ENCODE measurements around the gene DCPS.
"Not testable (repeated sequence)": the region's sequence is repeated elsewhere in the genome, so short reads cannot be mapped to it uniquely, and the experiment has no call there.

DCPS gene

GRCh38 chr11:126343051-126343450, 39.2 kb downstream of the DCPS start:
- no peak for DNase-seq (ENCODE audit: extremely low read depth in 1 of 2, low read depth in 1 of 2)

- DNase-seq (ENCODE audit: extremely low read depth in 1 of 2, low read depth in 1 of 2), result no peak
These were observed 40.6 kb downstream of the DCPS start for GRCh38 chr11:126344141-126345080.

GRCh38 chr11:126345283-126345682, 41.4 kb downstream of the DCPS start:
- no peak for DNase-seq (ENCODE audit: extremely low read depth in 1 of 2, low read depth in 1 of 2)

GRCh38 chr11:126345759-126346585, 42.1 kb downstream of the DCPS start:
- DNase-seq (ENCODE audit: extremely low read depth in 1 of 2, low read depth in 1 of 2), result no peak

GRCh38 chr11:126346586-126346940, 42.7 kb downstream of the DCPS start:
- no peak for DNase-seq (ENCODE audit: extremely low read depth in 1 of 2, low read depth in 1 of 2)

- DNase-seq (ENCODE audit: extremely low read depth in 1 of 2, low read depth in 1 of 2), result not testable (repeated sequence)
These were observed 43.1 kb downstream of the DCPS start for GRCh38 chr11:126346946-126347345.

- no peak for DNase-seq (ENCODE audit: extremely low read depth in 1 of 2, low read depth in 1 of 2)
These were observed 44.1 kb downstream of the DCPS start for GRCh38 chr11:126347751-126348668.

- no peak for DNase-seq (ENCODE audit: extremely low read depth in 1 of 2, low read depth in 1 of 2)
These were observed 45.1 kb downstream of the DCPS start for GRCh38 chr11:126348806-126349582.

- no peak for DNase-seq (ENCODE audit: extremely low read depth in 1 of 2, low read depth in 1 of 2)
These were observed 47.0 kb downstream of the DCPS start for GRCh38 chr11:126350836-126351235.

GRCh38 chr11:126352163-126352562, 48.3 kb downstream of the DCPS start:
- no peak for DNase-seq (ENCODE audit: extremely low read depth in 1 of 2, low read depth in 1 of 2)

- DNase-seq (ENCODE audit: extremely low read depth in 1 of 2, low read depth in 1 of 2), result no peak
These were observed 49.3 kb downstream of the DCPS start for GRCh38 chr11:126352934-126353801.

- no peak for DNase-seq (ENCODE audit: extremely low read depth in 1 of 2, low read depth in 1 of 2)
These were observed 50.9 kb downstream of the DCPS start for GRCh38 chr11:126354631-126355323.

- peak in 1 of 2 donors; percentile 48 for DNase-seq (ENCODE audit: extremely low read depth in 1 of 2, low read depth in 1 of 2)
These were observed 51.6 kb downstream of the DCPS start, which contains the start of gene ST3GAL4 for GRCh38 chr11:126355324-126355925. Gene ST3GAL4, plus strand, starts transcription at chr11:126355686. Its CDS starts 50,470 bp downstream, at chr11:126406156.

- DNase-seq (ENCODE audit: extremely low read depth in 1 of 2, low read depth in 1 of 2), result no peak
These were observed 52.4 kb downstream of the DCPS start for GRCh38 chr11:126355926-126356897.

- DNase-seq (ENCODE audit: extremely low read depth in 1 of 2, low read depth in 1 of 2), result no peak
These were observed 53.4 kb downstream of the DCPS start for GRCh38 chr11:126357055-126357962.

Measured in activated CD8-positive, alpha-beta memory T cell treated with anti-CD3 and anti-CD28 coated beads for 1 hour (primary cell).